Metanephros (tissue), 2 donors: Measurements from ENCODE around the gene NLRP9. TPM values are rescaled to one million over a fixed set of nuclear protein-coding genes. Genes with fewer than 3 reads are reported as not detected.

ENCODE experiments used
- small RNA-seq: library from RNA; depleted of rRNA; stranded (forward); fragments of <200 nt; gene quantifications from one replicate; pipeline ENCODE3, GENCODE V24; 2014; ENCODE audit warnings: low replicate concordance
- total RNA-seq: library from RNA; depleted of rRNA; stranded (reverse); fragments of >200 nt; gene quantifications from one replicate; pipeline ENCODE4 v1.2.3, GENCODE V29; 2014

NLRP9 gene
- not detected for total RNA-seq

GRCh38 chr19:55738302-55738701, at the start of gene NLRP9:
NLRP9 (minus strand) TSS chr19:55738402; CDS start chr19:55738374, 28 bp downstream.

DNA sequence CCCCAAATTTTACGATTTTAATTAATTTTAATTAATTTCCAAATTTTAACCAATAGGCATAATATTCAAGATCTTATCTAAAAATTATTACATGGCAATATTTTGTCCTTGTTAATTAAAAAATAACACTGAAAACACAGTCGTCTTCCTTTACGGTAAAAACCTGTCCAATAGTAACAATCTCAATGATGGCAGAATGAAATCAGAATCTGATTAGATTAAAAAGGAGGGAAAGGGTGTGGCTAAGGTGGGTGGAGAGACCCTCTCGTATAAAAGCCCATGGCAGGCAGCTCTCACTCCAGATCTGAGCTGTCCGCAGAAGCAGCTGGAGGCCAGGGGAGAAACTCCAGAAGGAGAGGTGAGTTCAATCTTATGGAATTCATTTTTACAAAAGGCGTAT, 30.6 kb upstream of the NLRP9 start, which contains the start of gene RFPL4AL1:
Gene RFPL4AL1 (plus strand): TSS at position 301 of the 400 bp plus-strand sequence. CDS start 2,687 bp downstream, outside the sequence.

GRCh38 chr19:55758797-55759196, 20.6 kb upstream of the NLRP9 start, which contains the start of gene RFPL4A:
RFPL4A (plus strand) TSS chr19:55759097; CDS start chr19:55761801, 2,704 bp downstream.

GRCh38 chr19:55674841-55675660, 63.2 kb downstream of the NLRP9 start, which contains the start of gene EPN1:
EPN1 (plus strand) TSS chr19:55675226; CDS start chr19:55678628, 3,402 bp downstream.

Small RNAs within 50 kb of the gene (small RNA-seq; reads per million reads assigned to genes)
- not detected for gene AC010525.2

Other genes starting within 250 kb of the NLRP9 start
- 5.3 TPM for gene SSC5D, start 250.0 kb downstream of the NLRP9 start, total RNA-seq
- gene SBK2, start 201.3 kb downstream of the NLRP9 start, total RNA-seq = 0.35 TPM
- gene SBK3, start 192.9 kb downstream of the NLRP9 start, total RNA-seq = not detected
- gene ZNF579, start 157.6 kb downstream of the NLRP9 start, total RNA-seq = 10.0 TPM
- gene FIZ1, start 138.9 kb downstream of the NLRP9 start, total RNA-seq = 9.2 TPM
- gene ZNF524, start 138.1 kb downstream of the NLRP9 start, total RNA-seq = 13.3 TPM
- gene ZNF865, start 132.8 kb downstream of the NLRP9 start, total RNA-seq = 10.3 TPM
- 14.7 TPM for gene ZNF784, start 113.8 kb downstream of the NLRP9 start, total RNA-seq
- 18.8 TPM for gene ZNF580, start 97.4 kb downstream of the NLRP9 start, total RNA-seq
- gene ZNF581, start 94.8 kb downstream of the NLRP9 start, total RNA-seq = 26.9 TPM
- gene CCDC106, start 90.2 kb downstream of the NLRP9 start, total RNA-seq = 12.3 TPM
- gene U2AF2, start 83.4 kb downstream of the NLRP9 start, total RNA-seq = 150 TPM
- gene EPN1, start 63.2 kb downstream of the NLRP9 start, total RNA-seq = 110 TPM
- not detected for gene RFPL4A, start 20.7 kb upstream of the NLRP9 start, total RNA-seq
- gene RFPL4AL1, start 30.7 kb upstream of the NLRP9 start, total RNA-seq = 0.41 TPM
- gene NLRP11, start 93.6 kb upstream of the NLRP9 start, total RNA-seq = 0.18 TPM
- gene NLRP4, start 98.1 kb upstream of the NLRP9 start, total RNA-seq = not detected
- gene NLRP13, start 193.9 kb upstream of the NLRP9 start, total RNA-seq = not detected
- not detected for gene NLRP8, start 209.4 kb upstream of the NLRP9 start, total RNA-seq
- not detected for gene NLRP5, start 248.4 kb upstream of the NLRP9 start, total RNA-seq